Activated T-cell treated with anti-CD3 and anti-CD28 coated beads for 24 hours (primary cell): ENCODE results near the gene CHMP6.
"Not testable (repeated sequence)": the region's sequence is repeated elsewhere in the genome, so short reads cannot be mapped to it uniquely, and the experiment has no call there.

ENCODE experiments used
- DNase-seq: peaks from one replicate; pipeline ENCODE4 v3.0.0-alpha.2; 2020; ENCODE audit warnings: low read depth

Gene CHMP6

GRCh38 chr17:81012574-81013447 is 21.2 kb downstream of the CHMP6 start:
- DNase-seq = no peak

- DNase-seq = no peak
These were observed 22.0 kb downstream of the CHMP6 start for GRCh38 chr17:81013642-81014041.

- no peak for DNase-seq
These were observed 23.5 kb downstream of the CHMP6 start for GRCh38 chr17:81015136-81015535.

- no peak for DNase-seq
These were observed 24.9 kb downstream of the CHMP6 start for GRCh38 chr17:81016575-81016974.

GRCh38 chr17:81017330-81017729 is 25.7 kb downstream of the CHMP6 start:
- DNase-seq = not testable (repeated sequence)

GRCh38 chr17:81018044-81018802 is 26.6 kb downstream of the CHMP6 start:
- no peak for DNase-seq

- no peak for DNase-seq
These were observed 28.2 kb downstream of the CHMP6 start for GRCh38 chr17:81019563-81020442.

- DNase-seq = no peak
These were observed 28.8 kb downstream of the CHMP6 start for GRCh38 chr17:81020443-81020766.

- DNase-seq = no peak
These were observed 29.3 kb downstream of the CHMP6 start for GRCh38 chr17:81020767-81021497.

- DNase-seq = no peak
These were observed 30.1 kb downstream of the CHMP6 start for GRCh38 chr17:81021531-81022343.

- no peak for DNase-seq
These were observed 30.7 kb downstream of the CHMP6 start for GRCh38 chr17:81022344-81022676.

GRCh38 chr17:81025065-81025740 is 33.6 kb downstream of the CHMP6 start:
- no peak for DNase-seq

GRCh38 chr17:81025741-81026129 is 34.1 kb downstream of the CHMP6 start:
- DNase-seq = no peak

GRCh38 chr17:81026266-81027036 is 34.8 kb downstream of the CHMP6 start:
- DNase-seq = no peak

GRCh38 chr17:81027038-81027437 is 35.4 kb downstream of the CHMP6 start:
- DNase-seq = no peak

GRCh38 chr17:81027591-81028505 is 36.2 kb downstream of the CHMP6 start:
- no peak for DNase-seq

GRCh38 chr17:81028506-81028858 is 36.8 kb downstream of the CHMP6 start:
- DNase-seq = no peak

- no peak for DNase-seq
These were observed 38.2 kb downstream of the CHMP6 start for GRCh38 chr17:81029859-81030258.

GRCh38 chr17:81030312-81030711 is 38.7 kb downstream of the CHMP6 start:
- not testable (repeated sequence) for DNase-seq
